ENCODE measurements around the gene ZNF335. TPM values are rescaled to one million over a fixed set of nuclear protein-coding genes. Genes with fewer than 3 reads are reported as not detected.
"Not testable (repeated sequence)": the region's sequence is repeated elsewhere in the genome, so short reads cannot be mapped to it uniquely, and the experiment has no call there.

The ZNF335 gene
- total RNA-seq, 1 donor: 17.7 TPM

- DNase-seq (ENCODE audit: low read depth): no peak
- no peak overlapping the region for H3K4me3 ChIP-seq (ENCODE audit: low read depth, low read length)
- TF ChIP-seq, protein P1, sequence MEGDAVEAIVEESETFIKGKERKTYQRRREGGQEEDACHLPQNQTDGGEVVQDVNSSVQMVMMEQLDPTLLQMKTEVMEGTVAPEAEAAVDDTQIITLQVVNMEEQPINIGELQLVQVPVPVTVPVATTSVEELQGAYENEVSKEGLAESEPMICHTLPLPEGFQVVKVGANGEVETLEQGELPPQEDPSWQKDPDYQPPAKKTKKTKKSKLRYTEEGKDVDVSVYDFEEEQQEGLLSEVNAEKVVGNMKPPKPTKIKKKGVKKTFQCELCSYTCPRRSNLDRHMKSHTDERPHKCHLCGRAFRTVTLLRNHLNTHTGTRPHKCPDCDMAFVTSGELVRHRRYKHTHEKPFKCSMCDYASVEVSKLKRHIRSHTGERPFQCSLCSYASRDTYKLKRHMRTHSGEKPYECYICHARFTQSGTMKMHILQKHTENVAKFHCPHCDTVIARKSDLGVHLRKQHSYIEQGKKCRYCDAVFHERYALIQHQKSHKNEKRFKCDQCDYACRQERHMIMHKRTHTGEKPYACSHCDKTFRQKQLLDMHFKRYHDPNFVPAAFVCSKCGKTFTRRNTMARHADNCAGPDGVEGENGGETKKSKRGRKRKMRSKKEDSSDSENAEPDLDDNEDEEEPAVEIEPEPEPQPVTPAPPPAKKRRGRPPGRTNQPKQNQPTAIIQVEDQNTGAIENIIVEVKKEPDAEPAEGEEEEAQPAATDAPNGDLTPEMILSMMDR (IDR thresholded peaks at IDR 0.05; ENCODE audit: insufficient read depth, low read depth, low read length): no peak
Observed at GRCh38 chr20:45904583-45905504, 67.2 kb downstream of the ZNF335 start.

DNA sequence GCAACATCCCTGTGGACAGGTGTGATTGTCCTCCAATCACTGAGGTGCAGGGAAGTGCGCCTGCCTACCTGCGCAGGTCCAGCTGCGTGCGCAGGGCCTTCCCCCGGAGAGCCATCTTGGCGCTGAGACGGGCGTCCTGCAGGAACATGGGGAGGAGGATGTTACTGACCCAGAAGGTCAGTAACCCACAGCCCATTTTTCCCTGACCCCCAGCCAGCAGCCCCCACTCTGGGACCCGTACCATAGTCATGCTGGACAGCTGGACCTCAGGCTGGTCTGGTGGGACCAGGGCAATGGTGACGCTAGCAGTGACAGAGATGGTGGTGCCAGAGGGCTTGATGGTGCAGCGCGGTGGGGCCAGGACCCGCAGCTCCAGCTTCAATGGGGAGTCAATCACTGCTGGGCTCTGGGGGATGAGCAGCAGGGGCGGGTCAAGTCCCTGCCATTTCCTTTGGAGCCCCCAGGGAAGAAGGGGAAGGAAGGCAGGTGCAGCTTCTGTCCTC lies 69.8 kb downstream of the ZNF335 start:
- TF ChIP-seq, protein P1 (IDR thresholded peaks at IDR 0.05; ENCODE audit: insufficient read depth, low read depth, low read length): no peak
- DNase-seq (ENCODE audit: low read depth): no peak

GRCh38 chr20:45901332-45901731 lies 70.7 kb downstream of the ZNF335 start:
- not testable (repeated sequence) for DNase-seq (ENCODE audit: low read depth); H3K4me3 ChIP-seq (ENCODE audit: low read depth, low read length)

More for the DNA sequence above, 69.8 kb downstream of the ZNF335 start:
- no peak overlapping the region for H3K4me3 ChIP-seq (ENCODE audit: low read depth, low read length)

- no peak for DNase-seq (ENCODE audit: low read depth)
- TF ChIP-seq, protein P1 (IDR thresholded peaks at IDR 0.05; ENCODE audit: insufficient read depth, low read depth, low read length): no peak
- no peak overlapping the region for H3K4me3 ChIP-seq (ENCODE audit: low read depth, low read length)
Observed at GRCh38 chr20:45899046-45899835, 72.8 kb downstream of the ZNF335 start.

Other genes with a start within 250 kb of the ZNF335 start
- gene SPINT4, start 249.9 kb downstream of the ZNF335 start, total RNA-seq: not detected in 2 replicates
- 0.43 TPM in 1 of 2 replicates, not detected in the other for gene WFDC3, start 180.3 kb downstream of the ZNF335 start, total RNA-seq
- gene DNTTIP1, start 180.2 kb downstream of the ZNF335 start, total RNA-seq: 9.5 and 12.6 TPM in 2 replicates
- gene UBE2C, start 159.6 kb downstream of the ZNF335 start, total RNA-seq: 13.5 and 26.3 TPM in 2 replicates
- gene TNNC2, start 144.9 kb downstream of the ZNF335 start, total RNA-seq: 0.32 and 0.43 TPM in 2 replicates
- 50.5 and 60.9 TPM in 2 replicates for gene SNX21, start 138.4 kb downstream of the ZNF335 start, total RNA-seq
- gene ACOT8, start 114.8 kb downstream of the ZNF335 start, total RNA-seq: 36.7 and 43.5 TPM in 2 replicates
- gene ZSWIM3, start 114.6 kb downstream of the ZNF335 start, total RNA-seq: 3.2 and 5.6 TPM in 2 replicates
- gene ZSWIM1, start 91.0 kb downstream of the ZNF335 start, total RNA-seq: 8.1 and 9.1 TPM in 2 replicates
- gene SPATA25, start 84.6 kb downstream of the ZNF335 start, total RNA-seq: 0.43 and 1.3 TPM in 2 replicates
- gene NEURL2, start 81.0 kb downstream of the ZNF335 start, total RNA-seq: 3.9 and 5.2 TPM in 2 replicates
- gene CTSA, start 80.9 kb downstream of the ZNF335 start, total RNA-seq: 60.9 and 61.3 TPM in 2 replicates
- 10.4 and 14.8 TPM in 2 replicates for gene PLTP, start 60.0 kb downstream of the ZNF335 start, total RNA-seq
- gene PCIF1, start 37.5 kb downstream of the ZNF335 start, total RNA-seq: 9.1 and 15.8 TPM in 2 replicates
- not detected in 2 replicates for gene MMP9, start 36.7 kb upstream of the ZNF335 start, total RNA-seq
- gene SLC12A5, start 57.0 kb upstream of the ZNF335 start, total RNA-seq: under 0.01 TPM in 2 replicates
- 15.5 and 18.6 TPM in 2 replicates for gene NCOA5, start 117.8 kb upstream of the ZNF335 start, total RNA-seq
- gene CD40, start 146.1 kb upstream of the ZNF335 start, total RNA-seq: 0.43 and 0.97 TPM in 2 replicates

Measured in fibroblast of villous mesenchyme (primary cell).